Esophagus muscularis mucosa (tissue), 4 donors: Measurements from ENCODE around the gene LHCGR. TPM values are rescaled to one million over a fixed set of nuclear protein-coding genes. Genes with fewer than 3 reads are reported as not detected.
A peak's percentile ranks its signal among the peaks of the same experiment; 100 is the strongest.

Source experiments
- DNase-seq: peaks from one replicate; pipeline ENCODE4 v3.0.0-alpha.2; 2017; ENCODE audit errors: extremely low spot score
- H3K27ac ChIP-seq, 4 donors: fragments of 200-600 bp; sonication (generic); replicated peaks in 1 of 4; 1 replicate in 3 of 4; 2 replicates in 1 of 4; pipeline ENCODE4 v1.5.1; 2016 to 2019; ENCODE audit warnings: mild to moderate bottlenecking in 1 of 4
- H3K27me3 ChIP-seq, 4 donors: fragments of 200-600 bp; sonication (generic); one replicate each; pipeline versions ENCODE4 v1.5.1 to v1.6.0; 2016 to 2019
- H3K36me3 ChIP-seq, 4 donors: fragments of 200-600 bp; sonication (generic); one replicate each; pipeline ENCODE4 v1.5.1; 2016 to 2019
- H3K4me1 ChIP-seq, 4 donors: fragments of 200-600 bp; sonication (generic); one replicate each; pipeline ENCODE4 v1.5.1; 2016 to 2019
- H3K4me3 ChIP-seq, 4 donors: fragments of 200-600 bp; sonication (generic); 1 replicate in 2 of 4; 2 replicates in 2 of 4; pipeline ENCODE4 v1.5.1; 2016 to 2019; ENCODE audit warnings: mild to moderate bottlenecking in 4 of 4, moderate library complexity in 1 of 4
- H3K9me3 ChIP-seq, 4 donors: fragments of 200-600 bp; sonication (generic); 1 replicate in 3 of 4; 2 replicates in 1 of 4; pipeline ENCODE4 v1.5.1; 2016 to 2019
- EP300 ChIP-seq: sonication (generic); formaldehyde crosslinking; IDR thresholded peaks from one replicate; pipeline ENCODE4 v1.6.1; 2017; ENCODE audit warnings: antibody characterized with exemption
- POLR2A ChIP-seq: fragments of 450-650 bp; IDR thresholded peaks from one replicate; pipeline ENCODE4 v1.6.1; 2017; ENCODE audit warnings: antibody characterized with exemption, moderate library complexity, mild to moderate bottlenecking, low read depth
- POLR2AphosphoS5 ChIP-seq, 2 donors: sonication (generic); formaldehyde crosslinking; IDR thresholded peaks; one replicate each; pipeline ENCODE4 v1.6.1; 2017; ENCODE audit warnings: antibody characterized with exemption in 2 of 2
- WGBS: methylation state at CpG from one replicate; pipeline ENCODE4 v1.1.5; 2018; 5-methylcytosine and 5-hydroxymethylcytosine counted together
- intact Hi-C: fragments of 100-400 bp; cut with DNase I; formaldehyde crosslinking; loops from one replicate; pipeline ENCODE4 v1.15.1; 2023
- total RNA-seq, 4 donors: library from RNA; depleted of rRNA; stranded (reverse); fragments of >200 nt; gene quantifications; one replicate each; pipeline versions ENCODE4 v1.1.0 to v1.2.1, GENCODE V29; 2016
- TF ChIP-seq, protein P1 (sequence below), 3 experiments: fragments of 200-600 bp in 2 of 3; fragments of 450-650 bp in 1 of 3; sonication (generic) in 2 of 3; IDR thresholded peaks; one replicate each; pipeline ENCODE4 v1.5.1; 2017 to 2019; ENCODE audit warnings: antibody characterized with exemption in 3 of 3, mild to moderate bottlenecking in 2 of 3, moderate library complexity in 1 of 3

Gene LHCGR
- total RNA-seq, 4 donors from 2014 or later, result 0.65 to 4.6 (median 2.8) TPM

DNA sequence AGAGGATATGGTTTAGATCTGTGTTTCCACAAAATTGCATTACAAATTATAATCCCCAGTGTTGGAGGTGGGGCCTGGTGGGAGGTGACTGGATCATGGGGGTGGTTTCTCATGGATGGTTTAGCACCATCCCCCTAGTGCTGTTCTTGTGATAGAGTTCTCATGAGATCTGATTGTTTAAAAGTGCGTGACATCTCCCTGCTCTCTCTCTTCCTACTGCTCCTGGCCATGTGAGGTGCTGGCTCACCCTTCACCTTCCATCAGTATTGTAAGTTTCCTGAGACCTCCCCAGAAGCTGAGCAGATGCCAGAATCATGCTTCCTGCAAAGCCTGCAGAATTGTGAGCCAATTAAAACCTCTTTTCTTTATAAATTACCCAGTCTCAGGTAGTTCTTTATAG lies 33.1 kb downstream of the LHCGR start:
- WGBS, result 80% methylated on average over 1 of the region's 1 CpG
- no peak for DNase-seq
- no peak for TF ChIP-seq POLR2AphosphoS5 (IDR thresholded peaks at IDR 0.05)
- TF ChIP-seq, protein P1, sequence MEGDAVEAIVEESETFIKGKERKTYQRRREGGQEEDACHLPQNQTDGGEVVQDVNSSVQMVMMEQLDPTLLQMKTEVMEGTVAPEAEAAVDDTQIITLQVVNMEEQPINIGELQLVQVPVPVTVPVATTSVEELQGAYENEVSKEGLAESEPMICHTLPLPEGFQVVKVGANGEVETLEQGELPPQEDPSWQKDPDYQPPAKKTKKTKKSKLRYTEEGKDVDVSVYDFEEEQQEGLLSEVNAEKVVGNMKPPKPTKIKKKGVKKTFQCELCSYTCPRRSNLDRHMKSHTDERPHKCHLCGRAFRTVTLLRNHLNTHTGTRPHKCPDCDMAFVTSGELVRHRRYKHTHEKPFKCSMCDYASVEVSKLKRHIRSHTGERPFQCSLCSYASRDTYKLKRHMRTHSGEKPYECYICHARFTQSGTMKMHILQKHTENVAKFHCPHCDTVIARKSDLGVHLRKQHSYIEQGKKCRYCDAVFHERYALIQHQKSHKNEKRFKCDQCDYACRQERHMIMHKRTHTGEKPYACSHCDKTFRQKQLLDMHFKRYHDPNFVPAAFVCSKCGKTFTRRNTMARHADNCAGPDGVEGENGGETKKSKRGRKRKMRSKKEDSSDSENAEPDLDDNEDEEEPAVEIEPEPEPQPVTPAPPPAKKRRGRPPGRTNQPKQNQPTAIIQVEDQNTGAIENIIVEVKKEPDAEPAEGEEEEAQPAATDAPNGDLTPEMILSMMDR (IDR thresholded peaks at IDR 0.05), result no peak
- no peak for TF ChIP-seq EP300
- no peak for TF ChIP-seq POLR2A
- no peaks in the 10 kb centered on the region for H3K9me3 ChIP-seq
- peak overlapping the region in 3 of 4 donors; percentile 22 to 71 (median 67) for H3K27ac ChIP-seq
- no peaks in the 10 kb centered on the region for H3K36me3 ChIP-seq
- intact Hi-C loops, result no loop called here
- H3K4me3 ChIP-seq, result no peak overlapping the region
- no peaks in the 10 kb centered on the region for H3K27me3 ChIP-seq
- peaks cover 4 to 69% (median 59%) of the 10 kb centered on the region in 4 donors for H3K4me1 ChIP-seq

DNA sequence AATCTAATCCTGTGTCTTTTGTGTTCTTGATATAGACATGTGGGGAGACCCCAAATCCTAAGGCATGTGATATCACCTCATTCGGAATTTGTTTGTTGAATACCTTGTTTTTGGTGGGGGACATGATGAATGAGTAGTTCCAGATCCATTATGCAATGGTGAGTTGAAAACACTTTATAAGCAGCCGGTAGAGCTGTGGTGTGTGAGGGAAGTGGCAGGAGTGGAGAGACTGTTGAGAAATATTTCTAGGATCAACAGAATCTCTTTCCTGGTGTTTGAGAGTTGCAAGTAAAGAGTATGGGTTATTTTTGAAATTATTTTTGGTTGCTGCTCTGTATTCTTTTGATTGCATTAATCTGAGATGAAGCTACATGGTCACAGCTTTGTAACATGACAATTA lies 34.4 kb downstream of the LHCGR start:
- TF ChIP-seq EP300, result no peak
- TF ChIP-seq, protein P1 (IDR thresholded peaks at IDR 0.05), result no peak
- intact Hi-C loops, result no loop called here
- Histone ChIP-seq H3K4me3 (no peak overlapping the region), H3K27ac (peak overlapping the region in 3 of 4 donors; percentile 84 to 87 (median 86)), H3K9me3 (no peaks in the 10 kb centered on the region), H3K4me1 (peaks cover 4 to 78% (median 70%) of the 10 kb centered on the region in 4 donors), H3K27me3 (no peaks in the 10 kb centered on the region), H3K36me3 (no peaks in the 10 kb centered on the region)
- WGBS, result 70% methylated on average over 2 of the region's 2 CpGs
- DNase-seq, result no peak

DNA sequence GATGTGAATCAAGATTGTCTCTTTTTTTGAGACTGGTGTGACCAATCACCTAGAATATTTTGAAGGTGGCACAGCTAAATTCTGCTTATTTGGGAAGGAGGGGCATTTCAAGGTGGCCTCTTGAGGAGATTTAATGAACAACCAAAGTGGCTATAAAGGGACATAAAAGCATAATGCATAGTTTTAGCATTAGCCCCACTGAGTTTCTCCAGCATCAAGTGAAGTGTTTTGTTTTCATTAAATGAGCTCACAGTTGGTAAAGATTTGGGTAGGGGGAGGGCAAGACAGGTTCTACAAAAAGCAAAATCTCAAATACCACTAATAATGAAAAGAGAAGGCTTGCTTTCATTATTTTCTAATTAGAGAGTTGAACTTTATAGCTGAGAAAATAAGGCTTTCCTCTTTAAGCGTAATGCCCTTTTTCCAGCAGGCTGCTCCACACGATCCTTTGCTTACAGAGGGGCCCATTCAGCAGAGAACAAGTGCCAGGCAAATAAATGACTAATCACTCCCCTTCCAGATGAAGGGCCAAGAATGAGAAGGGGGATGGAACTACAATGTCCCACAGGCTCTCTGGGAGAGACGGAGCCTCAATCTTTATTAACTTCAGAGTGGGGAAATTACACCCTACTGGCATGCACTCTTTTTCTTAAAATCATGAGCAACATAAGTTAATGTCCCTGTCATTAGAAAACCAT lies 35.9 kb downstream of the LHCGR start:
- no peaks in the 10 kb centered on the region for H3K9me3 ChIP-seq
- TF ChIP-seq POLR2AphosphoS5 (IDR thresholded peaks at IDR 0.05), result peak in 1 of 2 donors; percentile 6
- TF ChIP-seq, protein P1 (IDR thresholded peaks at IDR 0.05), result no peak
- peaks cover 4 to 81% (median 76%) of the 10 kb centered on the region in 4 donors for H3K4me1 ChIP-seq
- 57% methylated on average over 3 of the region's 3 CpGs for WGBS
- H3K27me3 ChIP-seq, result no peaks in the 10 kb centered on the region
- intact Hi-C loops, result no loop called here
- no peaks in the 10 kb centered on the region for H3K36me3 ChIP-seq
- H3K4me3 ChIP-seq, result no peak overlapping the region
- DNase-seq, result no peak
- peak overlapping the region; percentile 46 to 87 (median 85) for H3K27ac ChIP-seq

DNA sequence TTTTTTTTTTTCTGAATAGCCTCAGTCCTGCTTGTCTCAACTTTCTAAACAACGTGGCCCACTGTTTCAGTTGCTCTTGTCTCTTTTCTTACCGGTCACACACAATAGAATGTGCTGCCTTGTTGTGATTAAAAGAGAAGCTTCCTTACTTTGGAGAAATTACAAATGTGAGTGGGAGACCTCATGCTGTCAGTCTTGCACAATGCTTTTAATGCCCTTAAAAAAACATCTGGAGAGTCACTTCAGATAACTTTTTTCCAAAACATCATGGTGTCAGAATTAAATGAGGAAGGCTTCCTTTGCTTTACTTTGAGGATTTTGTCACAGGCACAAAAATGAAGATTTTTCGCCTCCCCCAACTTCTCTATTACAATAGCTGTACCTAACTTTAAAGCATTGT lies 37.7 kb downstream of the LHCGR start:
- Histone ChIP-seq H3K36me3 (no peaks in the 10 kb centered on the region), H3K27me3 (no peaks in the 10 kb centered on the region), H3K4me3 (no peak overlapping the region), H3K9me3 (no peaks in the 10 kb centered on the region), H3K27ac (peak overlapping the region in 3 of 4 donors; percentile 84 to 87 (median 86)), H3K4me1 (peaks cover 0 to 82% (median 80%) of the 10 kb centered on the region in 4 donors)
- 54% methylated on average over 3 of the region's 3 CpGs for whole genome bisulfite sequencing
- intact Hi-C loops, result no loop called here
- no peak for DNase-seq
- TF ChIP-seq, protein P1 (IDR thresholded peaks at IDR 0.05), result no peak
- TF ChIP-seq POLR2AphosphoS5 (IDR thresholded peaks at IDR 0.05), result no peak
- no peak for TF ChIP-seq POLR2A
- TF ChIP-seq EP300, result no peak

DNA sequence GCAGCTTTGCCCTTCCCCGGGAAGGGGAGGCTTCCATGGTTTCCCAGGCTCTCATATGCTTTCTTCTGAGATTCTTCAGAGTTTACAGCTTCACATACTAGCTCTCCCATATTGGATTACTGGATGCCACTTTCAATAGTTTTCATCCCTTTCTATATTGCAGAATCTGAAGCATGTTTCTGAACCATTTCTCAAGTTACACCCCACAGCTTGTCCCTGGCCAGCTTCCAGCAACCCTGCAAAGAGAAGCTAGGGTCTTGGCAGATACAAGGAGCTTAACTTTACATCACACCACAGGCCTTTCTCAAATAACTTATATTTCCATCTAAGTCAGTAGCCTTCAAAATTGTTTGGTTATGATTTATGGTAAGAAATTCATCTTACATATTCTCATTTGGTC lies 39.6 kb downstream of the LHCGR start:
- Histone ChIP-seq H3K4me3 (no peak overlapping the region), H3K4me1 (peaks cover 0 to 80% (median 75%) of the 10 kb centered on the region in 4 donors), H3K27ac (peak overlapping the region; percentile 78 to 87 (median 85)), H3K27me3 (no peaks in the 10 kb centered on the region), H3K9me3 (no peaks in the 10 kb centered on the region), H3K36me3 (no peaks in the 10 kb centered on the region)
- intact Hi-C loops, result no loop called here
- TF ChIP-seq, protein P1 (IDR thresholded peaks at IDR 0.05), result no peak
- DNase-seq, result no peak
- WGBS, result 69% methylated on average over 1 of the region's 1 CpG
